ENCODE data around the gene PPP1R14B. TPM values are rescaled to one million over a fixed set of nuclear protein-coding genes. Genes with fewer than 3 reads are reported as not detected.
A peak's percentile ranks its signal among the peaks of the same experiment; 100 is the strongest.

PPP1R14B gene
- total RNA-seq, 2 donors from 2014 or later = 113 to 234 TPM

- Histone ChIP-seq H3K4me3 (peak overlapping the region; percentile 67), H3K36me3 (peaks cover 22% of the 10 kb centered on the region), H3K9me3 (no peaks in the 10 kb centered on the region), H3K27me3 (no peaks in the 10 kb centered on the region), H3K9ac (ENCODE audit: low read depth in 2 of 2, low read length in 2 of 2) (peak overlapping the region; percentile 80 to 94), H3K4me1 (peaks cover 24% of the 10 kb centered on the region), H3K27ac (peak overlapping the region; percentile 98)
- no peak for TF ChIP-seq CTCF (IDR thresholded peaks at IDR 0.05)
- DNase-seq = peak; percentile 82
- intact Hi-C loops (cut with DNase I) = loop anchor here (2.0 kb wide), 1 partner anchor 35 kb away; no protein-coding TSS in a partner anchor
These were observed 21.5 kb upstream of the PPP1R14B start for GRCh38 chr11:64268025-64268892.

GRCh38 chr11:64267207-64267945 lies 20.6 kb upstream of the PPP1R14B start:
- peak overlapping the region; percentile 98 for H3K27ac ChIP-seq
- H3K4me3 ChIP-seq = no peak overlapping the region
- peaks cover 22% of the 10 kb centered on the region for H3K36me3 ChIP-seq
- no peaks in the 10 kb centered on the region for H3K27me3 ChIP-seq
- intact Hi-C loops (cut with DNase I) = no loop called here
- peaks cover 21% of the 10 kb centered on the region for H3K4me1 ChIP-seq
- peak overlapping the region in 1 of 2 donors; percentile 94 for H3K9ac ChIP-seq (ENCODE audit: low read depth in 2 of 2, low read length in 2 of 2)
- no peak for TF ChIP-seq CTCF (IDR thresholded peaks at IDR 0.05)
- no peaks in the 10 kb centered on the region for H3K9me3 ChIP-seq
- peak; percentile 60 for DNase-seq

- Histone ChIP-seq H3K9ac (ENCODE audit: low read depth in 2 of 2, low read length in 2 of 2) (peak overlapping the region in 1 of 2 donors; percentile 29), H3K9me3 (no peaks in the 10 kb centered on the region), H3K4me3 (no peak overlapping the region), H3K4me1 (peaks cover 16% of the 10 kb centered on the region), H3K27ac (no peak overlapping the region), H3K36me3 (peaks cover 22% of the 10 kb centered on the region), H3K27me3 (no peaks in the 10 kb centered on the region)
- TF ChIP-seq CTCF (IDR thresholded peaks at IDR 0.05) = no peak
- intact Hi-C loops (cut with DNase I) = no loop called here
- no peak for DNase-seq
These were observed 19.6 kb upstream of the PPP1R14B start for GRCh38 chr11:64266339-64266738.

GRCh38 chr11:64265176-64266160 lies 18.7 kb upstream of the PPP1R14B start:
- H3K36me3 ChIP-seq = peaks cover 22% of the 10 kb centered on the region
- no peak overlapping the region for H3K4me3 ChIP-seq
- intact Hi-C loops (cut with DNase I) = no loop called here
- peak overlapping the region in 1 of 2 donors; percentile 29 for H3K9ac ChIP-seq (ENCODE audit: low read depth in 2 of 2, low read length in 2 of 2)
- no peak overlapping the region for H3K27ac ChIP-seq
- TF ChIP-seq CTCF (IDR thresholded peaks at IDR 0.05) = no peak
- no peaks in the 10 kb centered on the region for H3K27me3 ChIP-seq
- DNase-seq = no peak
- H3K4me1 ChIP-seq = peaks cover 16% of the 10 kb centered on the region
- no peaks in the 10 kb centered on the region for H3K9me3 ChIP-seq
